Trophoblast cell (in vitro differentiated cells and primary cell): Measurements from ENCODE around the gene CEL.
"Not testable (repeated sequence)": the region's sequence is repeated elsewhere in the genome, so short reads cannot be mapped to it uniquely, and the experiment has no call there.

Experiments
- DNase-seq, 2 donors: peaks; one replicate each; pipeline ENCODE4 v3.0.0-alpha.2; 2016
- H2AFZ ChIP-seq: 2 replicates; pipeline ENCODE4 v1.6.1; 2013; ENCODE audit warnings: low read length, moderate library complexity, mild to moderate bottlenecking; ENCODE audit not compliant: insufficient read depth, poor library complexity
- H2AK5ac ChIP-seq: 2 replicates; pipeline ENCODE4 v1.6.1; 2013; ENCODE audit warnings: mild to moderate bottlenecking, low read length
- H2BK120ac ChIP-seq: 2 replicates; pipeline ENCODE4 v1.6.1; 2013; ENCODE audit warnings: low read length, mild to moderate bottlenecking, moderate library complexity; ENCODE audit not compliant: insufficient read depth, poor library complexity
- H2BK12ac ChIP-seq: 2 replicates; pipeline ENCODE4 v1.6.1; 2013; ENCODE audit warnings: mild to moderate bottlenecking, low read length, moderate library complexity
- H2BK5ac ChIP-seq: 2 replicates; pipeline ENCODE4 v1.6.1; 2013; ENCODE audit warnings: low read length, low read depth, moderate library complexity, mild to moderate bottlenecking; ENCODE audit not compliant: poor library complexity
- H3K14ac ChIP-seq: 2 replicates; pipeline ENCODE4 v1.6.1; 2013; ENCODE audit warnings: mild to moderate bottlenecking, low read length
- H3K18ac ChIP-seq: 2 replicates; pipeline ENCODE4 v1.6.1; 2013; ENCODE audit warnings: mild to moderate bottlenecking, low read length
- H3K23ac ChIP-seq: 2 replicates; pipeline ENCODE4 v1.6.1; 2013; ENCODE audit warnings: low read length
- H3K27ac ChIP-seq: 2 replicates; pipeline ENCODE4 v1.5.1; 2013; ENCODE audit warnings: low read depth, mild to moderate bottlenecking, inconsistent platforms, low read length, moderate library complexity
- H3K27me3 ChIP-seq: 2 replicates; pipeline ENCODE4 v1.6.1; 2013; ENCODE audit warnings: inconsistent platforms, mild to moderate bottlenecking, low read length, moderate library complexity; ENCODE audit not compliant: insufficient read depth
- H3K36me3 ChIP-seq, 2 experiments: 1 replicate in 1 of 2; 2 replicates in 1 of 2; pipeline ENCODE4 v1.6.1; 2013; ENCODE audit warnings: low read length in 2 of 2, mild to moderate bottlenecking in 2 of 2, moderate library complexity in 1 of 2; ENCODE audit not compliant: insufficient read depth in 2 of 2, control insufficient read depth in 1 of 2
- H3K4ac ChIP-seq: 2 replicates; pipeline ENCODE4 v1.6.1; 2013; ENCODE audit warnings: low read depth, mild to moderate bottlenecking, low read length, moderate library complexity
- H3K4me1 ChIP-seq, 2 experiments: 1 replicate in 1 of 2; 2 replicates in 1 of 2; pipeline ENCODE4 v1.6.1; 2013; ENCODE audit warnings: low read length in 2 of 2, mild to moderate bottlenecking in 2 of 2, moderate library complexity in 1 of 2; ENCODE audit not compliant: insufficient read depth in 2 of 2, control insufficient read depth in 1 of 2
- H3K4me2 ChIP-seq: 2 replicates; pipeline ENCODE4 v1.6.1; 2013; ENCODE audit warnings: inconsistent platforms, mild to moderate bottlenecking, low read length, moderate library complexity
- H3K4me3 ChIP-seq: 2 replicates; pipeline ENCODE4 v1.5.1; 2013; ENCODE audit warnings: mild to moderate bottlenecking, low read depth, low read length, inconsistent platforms
- H3K79me1 ChIP-seq: one replicate; pipeline ENCODE4 v1.6.1; 2013; ENCODE audit warnings: low read length
- H3K79me2 ChIP-seq: 2 replicates; pipeline ENCODE4 v1.6.1; 2013; ENCODE audit warnings: low read length, mild to moderate bottlenecking; ENCODE audit not compliant: control insufficient read depth, insufficient read depth, poor library complexity
- H3K9ac ChIP-seq: 2 replicates; pipeline ENCODE4 v1.6.1; 2013; ENCODE audit warnings: mild to moderate bottlenecking, low read length
- H3K9me3 ChIP-seq: 2 replicates; pipeline ENCODE4 v1.6.1; 2013; ENCODE audit warnings: low read depth, mild to moderate bottlenecking, control low read depth, inconsistent platforms, low read length; ENCODE audit not compliant: insufficient read depth
- H4K12ac ChIP-seq: 2 replicates; pipeline ENCODE4 v1.6.1; 2013; ENCODE audit warnings: low read depth, mild to moderate bottlenecking, low read length, moderate library complexity
- H4K8ac ChIP-seq: 2 replicates; pipeline ENCODE4 v1.6.1; 2013; ENCODE audit warnings: low read depth, mild to moderate bottlenecking, low read length, moderate library complexity
- H4K91ac ChIP-seq: one replicate; pipeline ENCODE4 v1.6.1; 2013; ENCODE audit warnings: low read depth, mild to moderate bottlenecking, low read length, moderate library complexity
- WGBS: extraction: QIAGEN DNeasy Blood & Tissue Kit; methylation state at CpG from one replicate; pipeline ENCODE4 v1.1.7; 2013; ENCODE audit warnings: missing lambda C conversion rate; ENCODE audit not compliant: insufficient read length, insufficient coverage; ENCODE audit errors: extremely low coverage; 5-methylcytosine and 5-hydroxymethylcytosine counted together

CEL gene

GRCh38 chr9:133059623-133060022 is 2.2 kb upstream of the CEL start:
- peaks cover 40 to 46% of the 10 kb centered on the region in 2 experiments for H3K36me3 ChIP-seq
- H3K4me3 ChIP-seq = no peak overlapping the region
- WGBS = no CpG with 5 or more reads among the region's 7 CpGs
- no peak overlapping the region for H4K8ac ChIP-seq
- H3K14ac ChIP-seq = no peak overlapping the region
- no peaks in the 10 kb centered on the region for H3K79me2 ChIP-seq
- H2BK12ac ChIP-seq = no peak overlapping the region
- H3K27ac ChIP-seq = no peak overlapping the region
- no peak overlapping the region for H3K18ac ChIP-seq
- no peak overlapping the region for H3K4ac ChIP-seq
- H3K4me1 ChIP-seq = peaks cover 13 to 14% of the 10 kb centered on the region in 2 experiments
- no peak overlapping the region for H4K91ac ChIP-seq
- no peak overlapping the region for H3K9ac ChIP-seq
- no peaks in the 10 kb centered on the region for H3K9me3 ChIP-seq
- no peak overlapping the region for H4K12ac ChIP-seq
- no peak for DNase-seq
- no peak overlapping the region for H3K4me2 ChIP-seq
- H3K27me3 ChIP-seq = no peaks in the 10 kb centered on the region
- H2BK5ac ChIP-seq = no peak overlapping the region
- no peak overlapping the region for H3K23ac ChIP-seq
- H2AFZ ChIP-seq = no peak overlapping the region
- H2BK120ac ChIP-seq = no peak overlapping the region
- no peak overlapping the region for H2AK5ac ChIP-seq
- no peaks in the 10 kb centered on the region for H3K79me1 ChIP-seq

GRCh38 chr9:133060417-133060841 is 1.4 kb upstream of the CEL start:
- no CpG with 5 or more reads among the region's 6 CpGs for WGBS

GRCh38 chr9:133061019-133061763 is 590 bp upstream of the CEL start:
- peak overlapping the region; percentile 82 for H4K91ac ChIP-seq
- H2AFZ ChIP-seq, H3K27me3 ChIP-seq, H3K14ac ChIP-seq, H3K4me3 ChIP-seq, DNase-seq, H3K9ac ChIP-seq, H3K23ac ChIP-seq, H2BK5ac ChIP-seq, H2AK5ac ChIP-seq, H3K9me3 ChIP-seq, H3K79me2 ChIP-seq, H4K12ac ChIP-seq, H3K4me2 ChIP-seq, H2BK12ac ChIP-seq, H3K18ac ChIP-seq, H3K27ac ChIP-seq, H3K4ac ChIP-seq, H4K8ac ChIP-seq, H3K79me1 ChIP-seq: not testable (repeated sequence)
- peaks cover 30 to 35% of the 10 kb centered on the region in 2 experiments for H3K36me3 ChIP-seq
- peaks cover 13 to 14% of the 10 kb centered on the region in 2 experiments for H3K4me1 ChIP-seq
- peak overlapping the region; percentile 9 for H2BK120ac ChIP-seq
- no CpG with 5 or more reads among the region's 14 CpGs for WGBS

More at GRCh38 chr9:133060417-133060841, 1.4 kb upstream of the CEL start:
- no peak overlapping the region for H2AFZ ChIP-seq
- H3K79me1 ChIP-seq = no peaks in the 10 kb centered on the region
- no peak overlapping the region for H4K8ac ChIP-seq
- H4K91ac ChIP-seq = no peak overlapping the region
- H3K4me3 ChIP-seq = no peak overlapping the region
- H3K4me1 ChIP-seq = peaks cover 13 to 14% of the 10 kb centered on the region in 2 experiments
- H3K18ac ChIP-seq = no peak overlapping the region
- H3K27me3 ChIP-seq = no peaks in the 10 kb centered on the region
- DNase-seq = no peak
- H2BK5ac ChIP-seq = no peak overlapping the region
- peaks cover 37 to 43% of the 10 kb centered on the region in 2 experiments for H3K36me3 ChIP-seq
- no peak overlapping the region for H4K12ac ChIP-seq
- H3K9ac ChIP-seq = no peak overlapping the region
- H3K27ac ChIP-seq = no peak overlapping the region
- H3K79me2 ChIP-seq = no peaks in the 10 kb centered on the region
- H3K4ac ChIP-seq = no peak overlapping the region
- no peak overlapping the region for H2BK120ac ChIP-seq
- no peak overlapping the region for H2AK5ac ChIP-seq
- no peak overlapping the region for H3K23ac ChIP-seq
- H3K4me2 ChIP-seq = no peak overlapping the region
- no peak overlapping the region for H2BK12ac ChIP-seq
- H3K14ac ChIP-seq = no peak overlapping the region
- no peaks in the 10 kb centered on the region for H3K9me3 ChIP-seq

GRCh38 chr9:133062569-133062968 is 788 bp downstream of the CEL start:
- not testable (repeated sequence) for DNase-seq, H4K12ac ChIP-seq, H2AFZ ChIP-seq, H3K79me2 ChIP-seq, H3K4ac ChIP-seq, H4K91ac ChIP-seq, H3K14ac ChIP-seq, H2BK5ac ChIP-seq, H4K8ac ChIP-seq, H3K4me3 ChIP-seq, H2BK120ac ChIP-seq, H3K27me3 ChIP-seq, H3K9me3 ChIP-seq, H3K27ac ChIP-seq, H3K9ac ChIP-seq, H2BK12ac ChIP-seq, H2AK5ac ChIP-seq, H3K4me2 ChIP-seq, H3K18ac ChIP-seq, H3K79me1 ChIP-seq, H3K23ac ChIP-seq
- no CpG with 5 or more reads among the region's 8 CpGs for WGBS
- Histone ChIP-seq H3K36me3 (peaks cover 16 to 22% of the 10 kb centered on the region in 2 experiments), H3K4me1 (peaks cover 13 to 14% of the 10 kb centered on the region in 2 experiments)
